HepG2 (cell line): Measurements from ENCODE around the gene EREG. TPM values are rescaled to one million over a fixed set of nuclear protein-coding genes. Genes with fewer than 3 reads are reported as not detected.

Experiments used
- ATAC-seq: fragments of 200-7000 bp; cut with Tn5 transposase; 3 replicates; pipeline ENCODE4 v1.9.1; 2020; ENCODE audit warnings: mild to moderate bottlenecking, moderate library complexity
- BruUV-seq: library from RNA; stranded (reverse); fragments of 400-500 nt; replicated peaks from 2 replicates; lab custom pipeline; 2021; lab: Mats Ljungman, UMichigan
- CTCF ChIA-PET: fragments of 300-600 bp; formaldehyde crosslinking; extraction: SDS; loops from one replicate; lab custom pipeline; 2021; ENCODE audit warnings: low total read pairs, inconsistent platforms, low intra/inter-chr PET ratio; lab: Yijun Ruan, JAX
- POLR2A ChIA-PET: fragments of 350-600 bp; sonication (Branson Sonifier 250); formaldehyde crosslinking; loops from one replicate; lab custom pipeline; 2020; ENCODE audit warnings: antibody characterized with exemption, inconsistent platforms; lab: Yijun Ruan, JAX
- DNase-seq: peaks from one replicate; pipeline ENCODE4 v3.0.0-alpha.2; 2015; ENCODE audit warnings: low spot score
- FAIRE-seq: peaks from 3 replicates; lab custom pipeline; 2011; peaks lifted over from hg19 to GRCh38; lab: Jason Lieb, UNC
- H2AFZ ChIP-seq: one replicate; pipeline ENCODE4 v1.6.1; 2011; ENCODE audit warnings: low read length, inconsistent platforms
- H3K27ac ChIP-seq: fragments of 300-600 bp; 3 replicates; pipeline ENCODE4 v1.8.0; 2011; ENCODE audit warnings: mixed run types, mild to moderate bottlenecking, mixed read lengths, low read length, inconsistent platforms; ENCODE audit not compliant: insufficient read depth; ENCODE audit errors: extremely low read length
- H3K27me3 ChIP-seq, 2 experiments: fragments of 200-600 bp in 1 of 2; 2 replicates in 1 of 2; 3 replicates in 1 of 2; pipeline versions ENCODE4 v1.6.0 to v1.8.0; 2011; ENCODE audit warnings: low read length in 2 of 2, mild to moderate bottlenecking in 2 of 2, moderate library complexity in 2 of 2, inconsistent platforms in 1 of 2; ENCODE audit not compliant: insufficient read depth in 2 of 2, control insufficient read depth in 1 of 2
- H3K36me3 ChIP-seq, 2 experiments: fragments of 200-600 bp in 1 of 2; replicated peaks in 1 of 2; 2 replicates in 1 of 2; 3 replicates in 1 of 2; pipeline versions ENCODE4 v1.5.1 to v1.8.0; 2011; ENCODE audit warnings: low read length in 2 of 2, inconsistent platforms in 1 of 2; ENCODE audit not compliant: insufficient read depth in 2 of 2, control insufficient read depth in 1 of 2
- H3K4me1 ChIP-seq: 2 replicates; pipeline ENCODE4 v1.5.1; 2012; ENCODE audit warnings: low read length, inconsistent platforms; ENCODE audit not compliant: insufficient read depth
- H3K4me2 ChIP-seq: 2 replicates; pipeline ENCODE4 v1.6.0; 2011; ENCODE audit warnings: low read depth, low read length, inconsistent platforms
- H3K4me3 ChIP-seq, 3 experiments: fragments of 200-600 bp in 1 of 3; sonication (generic), shearing (Covaris generic) in 1 of 3; replicated peaks in 1 of 3; 2 replicates each; pipeline ENCODE4 v1.5.1; 2011 to 2016; ENCODE audit warnings: low read length in 3 of 3, inconsistent platforms in 2 of 3, low read depth in 2 of 3, mild to moderate bottlenecking in 2 of 3, control low read depth in 1 of 3, mixed read lengths in 1 of 3; ENCODE audit not compliant: insufficient read depth in 1 of 3
- H3K79me2 ChIP-seq: one replicate; pipeline ENCODE4 v1.6.1; 2011; ENCODE audit warnings: low read length, inconsistent platforms; ENCODE audit not compliant: insufficient read depth
- H3K9ac ChIP-seq: 2 replicates; pipeline ENCODE4 v1.6.0; 2011; ENCODE audit warnings: mild to moderate bottlenecking, low read depth, low read length, inconsistent platforms; ENCODE audit not compliant: insufficient read depth
- H3K9me3 ChIP-seq: 2 replicates; pipeline ENCODE4 v1.5.1; 2012; ENCODE audit warnings: mild to moderate bottlenecking, low read length
- H4K20me1 ChIP-seq: 2 replicates; pipeline ENCODE4 v1.6.0; 2011; ENCODE audit warnings: inconsistent platforms, mild to moderate bottlenecking, low read length, moderate library complexity; ENCODE audit not compliant: insufficient read depth
- ARNT ChIP-seq: fragments of 450-650 bp; IDR thresholded peaks from 2 replicates; pipeline ENCODE4 v1.6.1; 2017
- ERF ChIP-seq: IDR thresholded peaks from 2 replicates; pipeline ENCODE4 v1.6.1; 2018; ENCODE audit warnings: missing biosample characterization, missing genetic modification reagents
- KLF15 ChIP-seq: sonication (generic); formaldehyde crosslinking; IDR thresholded peaks from 2 replicates; pipeline ENCODE4 v1.8.1; 2023; ENCODE audit warnings: borderline replicate concordance, mild to moderate bottlenecking, inconsistent platforms, missing genetic modification reagents, mixed read lengths
- SKI ChIP-seq: fragments of 450-650 bp; IDR thresholded peaks from one replicate; pipeline ENCODE4 v1.6.1; 2018; ENCODE audit warnings: mild to moderate bottlenecking; ENCODE audit not compliant: partially characterized antibody
- YEATS2 ChIP-seq: sonication (generic); formaldehyde crosslinking; IDR thresholded peaks from 2 replicates; pipeline ENCODE4 v1.4.0; 2020; ENCODE audit warnings: missing genetic modification reagents, borderline replicate concordance
- ZNF253 ChIP-seq: sonication (generic); formaldehyde crosslinking; IDR thresholded peaks from 2 replicates; pipeline ENCODE4 v1.8.0; 2022; ENCODE audit warnings: mild to moderate bottlenecking, missing genetic modification reagents, borderline replicate concordance
- ZNF256 ChIP-seq: sonication (generic); formaldehyde crosslinking; conservative IDR thresholded peaks from 2 replicates; pipeline ENCODE4 v1.4.0; 2020; ENCODE audit warnings: missing genetic modification reagents
- ZNF292 ChIP-seq: sonication (generic); formaldehyde crosslinking; IDR thresholded peaks from 2 replicates; pipeline ENCODE4 v1.8.1; 2022; ENCODE audit warnings: mild to moderate bottlenecking, low read depth, missing genetic modification reagents, borderline replicate concordance
- ZNF33B ChIP-seq: sonication (generic); formaldehyde crosslinking; IDR thresholded peaks from 2 replicates; pipeline ENCODE4 v1.5.1; 2020; ENCODE audit warnings: mild to moderate bottlenecking, missing genetic modification reagents
- ZNF34 ChIP-seq: sonication (generic); formaldehyde crosslinking; IDR thresholded peaks from 2 replicates; pipeline ENCODE4 v1.4.0; 2020; ENCODE audit warnings: mild to moderate bottlenecking, missing genetic modification reagents, borderline replicate concordance
- ZNF431 ChIP-seq: sonication (generic); formaldehyde crosslinking; IDR thresholded peaks from 2 replicates; pipeline ENCODE4 v1.9.0; 2022; ENCODE audit warnings: missing genetic modification reagents, low read depth, mild to moderate bottlenecking, borderline replicate concordance
- WGBS: methylation state at CpG from one replicate; pipeline ENCODE4 v1.1.6; 2017; ENCODE audit warnings: low lambda C conversion rate; 5-methylcytosine and 5-hydroxymethylcytosine counted together
- in situ Hi-C: cut with HindIII; loops from 2 replicates; pipeline ENCODE4 v1.10.0; 2017; ENCODE audit warnings: low pct_unique_long_range_greater_than_20kb; ENCODE audit not compliant: extremely low pct_ligation_motif_present
- intact Hi-C: fragments of 100-400 bp; cut with micrococcal nuclease; formaldehyde crosslinking; loops from one replicate; pipeline ENCODE4 v1.10.0; 2022; ENCODE audit not compliant: unreplicated experiment
- polyA plus RNA-seq, 8 experiments: library from polyadenylated mRNA; depleted of rRNA in 3 of 8; stranded (reverse) in 7 of 8; unstranded in 1 of 8; fragments of >200 nt; fragmentation: Illumina TruSeq in 4 of 8; extraction: Trizol in 4 of 8; gene quantifications; 2 replicates each; pipeline versions ENCODE4 v1.2.1 to v1.2.3, GENCODE V29; 2011 to 2016; ENCODE audit warnings: low read depth in 4 of 8, missing spikeins in 1 of 8, mixed read lengths in 1 of 8; ENCODE audit not compliant: insufficient read depth in 1 of 8
- total RNA-seq, 5 experiments: library from RNA; depleted of rRNA; stranded (reverse); fragments of >200 nt; fragmentation: Illumina TruSeq; extraction: Trizol; gene quantifications; 2 replicates each; pipeline ENCODE4 v1.2.3, GENCODE V29; 2016; ENCODE audit warnings: low read depth in 1 of 5
- TF ChIP-seq, protein P1 (sequence below): IDR thresholded peaks from 2 replicates; pipeline ENCODE4 v1.4.0; 2020; ENCODE audit warnings: mild to moderate bottlenecking, missing genetic modification reagents
- TF ChIP-seq, protein P2 (sequence below): sonication (generic); formaldehyde crosslinking; IDR thresholded peaks from 2 replicates; pipeline ENCODE4 v1.8.0; 2022; ENCODE audit warnings: low read depth, missing genetic modification reagents

The EREG gene
- total and polyA plus RNA-seq, 2 of the 13 experiments (the other 11 are each of a cell fraction or from before 2014, with no cell fraction given): 0.11 to 0.13 TPM

DNA sequence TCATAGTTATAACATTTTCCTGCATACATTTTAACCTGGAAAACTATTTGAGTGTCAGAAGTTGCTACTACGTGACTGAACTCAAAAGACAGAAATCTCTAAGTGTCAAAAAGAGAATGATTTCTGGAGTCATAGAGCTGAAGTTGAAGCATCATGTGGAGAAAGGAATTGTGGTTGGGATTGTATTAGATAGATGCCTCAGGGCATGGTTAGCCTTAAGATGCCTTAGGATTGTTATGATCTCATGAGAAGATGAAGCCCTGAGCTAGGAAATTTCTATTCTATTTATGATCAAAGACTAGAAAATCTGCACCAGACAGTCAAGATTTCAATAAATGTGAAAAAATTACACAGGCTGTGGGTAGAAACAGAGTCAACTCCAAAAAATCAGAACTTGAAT, 36.4 kb upstream of the EREG start:
- no peaks in the 10 kb centered on the region for H3K4me1 ChIP-seq
- H3K4me3 ChIP-seq: no peak overlapping the region
- in situ Hi-C loops (no loop called here), intact Hi-C loops (no loop called here)
- no peak overlapping the region for H3K4me2 ChIP-seq
- H2AFZ ChIP-seq: no peak overlapping the region
- BruUV-seq: no TSS peak
- H3K79me2 ChIP-seq: no peaks in the 10 kb centered on the region
- 26% methylated on average over 1 of the region's 1 CpG for WGBS
- FAIRE-seq (no peak), DNase-seq (no peak), ATAC-seq (no peak)
- no peaks in the 10 kb centered on the region for H3K36me3 ChIP-seq
- H4K20me1 ChIP-seq: no peaks in the 10 kb centered on the region
- H3K27me3 ChIP-seq: no peaks in the 10 kb centered on the region; a peak in 1 of 5 replicates
- ChIA-PET POLR2A (no interaction called here), CTCF (no interaction called here)
- no peak overlapping the region for H3K9ac ChIP-seq
- TF ChIP-seq ZNF34 (CRISPR knock-in tag) (no peak), ARNT (no peak), ZNF431 (no peak), ZNF253 (no peak), KLF15 (no peak), ERF (CRISPR knock-in tag) (no peak), ZNF292 (CRISPR knock-in tag) (no peak), SKI (no peak), ZNF256 (CRISPR knock-in tag) (no peak), YEATS2 (CRISPR knock-in tag) (no peak), ZNF33B (no peak)
- TF ChIP-seq, protein P1, sequence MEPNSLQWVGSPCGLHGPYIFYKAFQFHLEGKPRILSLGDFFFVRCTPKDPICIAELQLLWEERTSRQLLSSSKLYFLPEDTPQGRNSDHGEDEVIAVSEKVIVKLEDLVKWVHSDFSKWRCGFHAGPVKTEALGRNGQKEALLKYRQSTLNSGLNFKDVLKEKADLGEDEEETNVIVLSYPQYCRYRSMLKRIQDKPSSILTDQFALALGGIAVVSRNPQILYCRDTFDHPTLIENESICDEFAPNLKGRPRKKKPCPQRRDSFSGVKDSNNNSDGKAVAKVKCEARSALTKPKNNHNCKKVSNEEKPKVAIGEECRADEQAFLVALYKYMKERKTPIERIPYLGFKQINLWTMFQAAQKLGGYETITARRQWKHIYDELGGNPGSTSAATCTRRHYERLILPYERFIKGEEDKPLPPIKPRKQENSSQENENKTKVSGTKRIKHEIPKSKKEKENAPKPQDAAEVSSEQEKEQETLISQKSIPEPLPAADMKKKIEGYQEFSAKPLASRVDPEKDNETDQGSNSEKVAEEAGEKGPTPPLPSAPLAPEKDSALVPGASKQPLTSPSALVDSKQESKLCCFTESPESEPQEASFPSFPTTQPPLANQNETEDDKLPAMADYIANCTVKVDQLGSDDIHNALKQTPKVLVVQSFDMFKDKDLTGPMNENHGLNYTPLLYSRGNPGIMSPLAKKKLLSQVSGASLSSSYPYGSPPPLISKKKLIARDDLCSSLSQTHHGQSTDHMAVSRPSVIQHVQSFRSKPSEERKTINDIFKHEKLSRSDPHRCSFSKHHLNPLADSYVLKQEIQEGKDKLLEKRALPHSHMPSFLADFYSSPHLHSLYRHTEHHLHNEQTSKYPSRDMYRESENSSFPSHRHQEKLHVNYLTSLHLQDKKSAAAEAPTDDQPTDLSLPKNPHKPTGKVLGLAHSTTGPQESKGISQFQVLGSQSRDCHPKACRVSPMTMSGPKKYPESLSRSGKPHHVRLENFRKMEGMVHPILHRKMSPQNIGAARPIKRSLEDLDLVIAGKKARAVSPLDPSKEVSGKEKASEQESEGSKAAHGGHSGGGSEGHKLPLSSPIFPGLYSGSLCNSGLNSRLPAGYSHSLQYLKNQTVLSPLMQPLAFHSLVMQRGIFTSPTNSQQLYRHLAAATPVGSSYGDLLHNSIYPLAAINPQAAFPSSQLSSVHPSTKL: no peak
- TF ChIP-seq, protein P2, sequence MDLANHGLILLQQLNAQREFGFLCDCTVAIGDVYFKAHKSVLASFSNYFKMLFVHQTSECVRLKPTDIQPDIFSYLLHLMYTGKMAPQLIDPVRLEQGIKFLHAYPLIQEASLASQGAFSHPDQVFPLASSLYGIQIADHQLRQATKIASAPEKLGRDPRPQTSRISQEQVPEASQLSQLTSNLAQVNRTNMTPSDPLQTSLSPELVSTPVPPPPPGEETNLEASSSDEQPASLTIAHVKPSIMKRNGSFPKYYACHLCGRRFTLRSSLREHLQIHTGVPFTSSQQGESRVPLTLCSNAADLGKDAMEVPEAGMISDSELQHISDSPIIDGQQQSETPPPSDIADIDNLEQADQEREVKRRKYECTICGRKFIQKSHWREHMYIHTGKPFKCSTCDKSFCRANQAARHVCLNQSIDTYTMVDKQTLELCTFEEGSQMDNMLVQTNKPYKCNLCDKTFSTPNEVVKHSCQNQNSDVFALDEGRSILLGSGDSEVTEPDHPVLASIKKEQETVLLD (CRISPR knock-in tag): no peak
- H3K9me3 ChIP-seq: no peaks in the 10 kb centered on the region
- H3K27ac ChIP-seq: no peak overlapping the region
